Adipocyte (in vitro differentiated cells): ENCODE data around the gene KRT78.
"Not testable (repeated sequence)": the region's sequence is repeated elsewhere in the genome, so short reads cannot be mapped to it uniquely, and the experiment has no call there.

Experiments used
- DNase-seq: peaks from one replicate; pipeline ENCODE4 v3.0.0-alpha.2; 2015; ENCODE audit warnings: low read depth
- H3K27me3 ChIP-seq: replicated peaks from 2 replicates; pipeline ENCODE4 v1.7.0; 2013; ENCODE audit warnings: mild to moderate bottlenecking, low read length, moderate library complexity; ENCODE audit not compliant: control insufficient read depth, insufficient read depth
- H3K36me3 ChIP-seq: 2 replicates; pipeline ENCODE4 v1.7.0; 2013; ENCODE audit warnings: low read length, mild to moderate bottlenecking, moderate library complexity; ENCODE audit not compliant: control insufficient read depth, insufficient read depth, severe bottlenecking
- H3K4me1 ChIP-seq: 2 replicates; pipeline ENCODE4 v1.7.0; 2013; ENCODE audit warnings: mild to moderate bottlenecking, low read length, moderate library complexity; ENCODE audit not compliant: control insufficient read depth, insufficient read depth
- H3K4me3 ChIP-seq: 2 replicates; pipeline ENCODE4 v1.7.0; 2013; ENCODE audit warnings: mild to moderate bottlenecking, low read length, moderate library complexity
- H3K9ac ChIP-seq: 2 replicates; pipeline ENCODE4 v1.7.0; 2013; ENCODE audit warnings: mild to moderate bottlenecking, low read length, moderate library complexity
- H3K9me3 ChIP-seq: 2 replicates; pipeline ENCODE4 v1.7.0; 2013; ENCODE audit warnings: mild to moderate bottlenecking, low read length, moderate library complexity; ENCODE audit not compliant: control insufficient read depth

The KRT78 gene

GRCh38 chr12:52848661-52849255 lies at the start of gene KRT78:
Gene KRT78, minus strand, starts transcription at chr12:52848994. Its CDS starts 64 bp downstream, at chr12:52848930.
- peaks cover 44% of the 10 kb centered on the region for H3K27me3 ChIP-seq
- no peak within 1 kb of the TSS for H3K9ac ChIP-seq
- H3K4me1 ChIP-seq: peaks cover 3% of the 10 kb centered on the region
- no peak for DNase-seq
- H3K4me3 ChIP-seq: no peak within 1 kb of the TSS
- H3K9me3 ChIP-seq: no peaks in the 10 kb centered on the region
- no peaks in the 10 kb centered on the region for H3K36me3 ChIP-seq

GRCh38 chr12:52896190-52897100 lies 47.7 kb upstream of the KRT78 start:
- Histone ChIP-seq H3K27me3 (peaks cover 13% of the 10 kb centered on the region), H3K36me3 (no peaks in the 10 kb centered on the region)
- no peak for DNase-seq

GRCh38 chr12:52895726-52896189 lies 47.0 kb upstream of the KRT78 start:
- no peak overlapping the region for H3K4me3 ChIP-seq
- H3K9me3 ChIP-seq: no peaks in the 10 kb centered on the region
- no peak overlapping the region for H3K9ac ChIP-seq
- no peak for DNase-seq
- no peaks in the 10 kb centered on the region for H3K4me1 ChIP-seq
- no peaks in the 10 kb centered on the region for H3K36me3 ChIP-seq
- peaks cover 16% of the 10 kb centered on the region for H3K27me3 ChIP-seq

More at GRCh38 chr12:52896190-52897100, 47.7 kb upstream of the KRT78 start:
- Histone ChIP-seq H3K9ac (no peak overlapping the region), H3K4me1 (no peaks in the 10 kb centered on the region), H3K9me3 (no peaks in the 10 kb centered on the region), H3K4me3 (no peak overlapping the region)

- Histone ChIP-seq H3K27me3 (peaks cover 16% of the 10 kb centered on the region), H3K36me3 (no peaks in the 10 kb centered on the region), H3K4me1 (no peaks in the 10 kb centered on the region), H3K4me3 (no peak overlapping the region), H3K9ac (no peak overlapping the region), H3K9me3 (no peaks in the 10 kb centered on the region)
- DNase-seq: no peak
Observed at GRCh38 chr12:52892974-52893373, 44.2 kb upstream of the KRT78 start.

- peaks cover 16% of the 10 kb centered on the region for H3K27me3 ChIP-seq
- no peak for DNase-seq
- H3K9me3 ChIP-seq: no peaks in the 10 kb centered on the region
- no peaks in the 10 kb centered on the region for H3K36me3 ChIP-seq
- H3K4me1 ChIP-seq: no peaks in the 10 kb centered on the region
- H3K4me3 ChIP-seq: no peak overlapping the region
- no peak overlapping the region for H3K9ac ChIP-seq
Observed at GRCh38 chr12:52892207-52892852, 43.5 kb upstream of the KRT78 start.

GRCh38 chr12:52891044-52891443 lies 42.2 kb upstream of the KRT78 start:
- Histone ChIP-seq H3K4me3 (no peak overlapping the region), H3K4me1 (no peaks in the 10 kb centered on the region), H3K9me3 (no peaks in the 10 kb centered on the region), H3K36me3 (no peaks in the 10 kb centered on the region), H3K27me3 (peaks cover 16% of the 10 kb centered on the region), H3K9ac (no peak overlapping the region)
- DNase-seq: no peak

- H3K9ac ChIP-seq: no peak overlapping the region
- H3K4me1 ChIP-seq: no peaks in the 10 kb centered on the region
- no peaks in the 10 kb centered on the region for H3K9me3 ChIP-seq
- peaks cover 12% of the 10 kb centered on the region for H3K27me3 ChIP-seq
- no peak for DNase-seq
- H3K4me3 ChIP-seq: no peak overlapping the region
- no peaks in the 10 kb centered on the region for H3K36me3 ChIP-seq
Observed at GRCh38 chr12:52890417-52890816, 41.6 kb upstream of the KRT78 start.

- no peak overlapping the region for H3K9ac ChIP-seq
- peak; percentile 82 for DNase-seq
- no peak overlapping the region for H3K4me3 ChIP-seq
- H3K4me1 ChIP-seq: no peaks in the 10 kb centered on the region
- no peaks in the 10 kb centered on the region for H3K9me3 ChIP-seq
- no peaks in the 10 kb centered on the region for H3K27me3 ChIP-seq
- H3K36me3 ChIP-seq: no peaks in the 10 kb centered on the region
Observed at GRCh38 chr12:52884526-52885293, 35.9 kb upstream of the KRT78 start.

GRCh38 chr12:52880499-52880898 lies 31.7 kb upstream of the KRT78 start:
- not testable (repeated sequence) for DNase-seq, H3K4me3 ChIP-seq, H3K9me3 ChIP-seq, H3K36me3 ChIP-seq, H3K9ac ChIP-seq, H3K4me1 ChIP-seq, H3K27me3 ChIP-seq

- peak; percentile 96 for DNase-seq
- no peak overlapping the region for H3K4me3 ChIP-seq
- H3K9me3 ChIP-seq: no peaks in the 10 kb centered on the region
- H3K27me3 ChIP-seq: no peaks in the 10 kb centered on the region
- peaks cover 4% of the 10 kb centered on the region for H3K4me1 ChIP-seq
- peak overlapping the region; percentile 2 for H3K9ac ChIP-seq
- no peaks in the 10 kb centered on the region for H3K36me3 ChIP-seq
Observed at GRCh38 chr12:52879394-52880351, 30.9 kb upstream of the KRT78 start.
